Prostate gland (tissue), 2 donors: ENCODE measurements around the gene SAMD4A.

ENCODE experiments used
- CTCF ChIP-seq, 4 experiments: fragments of 200-600 bp in 2 of 4; fragments of 450-650 bp in 2 of 4; sonication (generic) in 2 of 4; IDR thresholded peaks; 1 replicate in 3 of 4; 2 replicates in 1 of 4; pipeline ENCODE4 v1.5.1; 2016 to 2019; ENCODE audit warnings: antibody characterized with exemption in 4 of 4, mild to moderate bottlenecking in 2 of 4, moderate library complexity in 2 of 4
- POLR2A ChIP-seq: fragments of 450-650 bp; IDR thresholded peaks from one replicate; pipeline ENCODE4 v1.6.1; 2016; ENCODE audit warnings: antibody characterized with exemption, mild to moderate bottlenecking
- POLR2AphosphoS5 ChIP-seq: sonication (generic); formaldehyde crosslinking; IDR thresholded peaks from one replicate; pipeline ENCODE4 v1.6.1; 2017; ENCODE audit warnings: antibody characterized with exemption

DNA sequence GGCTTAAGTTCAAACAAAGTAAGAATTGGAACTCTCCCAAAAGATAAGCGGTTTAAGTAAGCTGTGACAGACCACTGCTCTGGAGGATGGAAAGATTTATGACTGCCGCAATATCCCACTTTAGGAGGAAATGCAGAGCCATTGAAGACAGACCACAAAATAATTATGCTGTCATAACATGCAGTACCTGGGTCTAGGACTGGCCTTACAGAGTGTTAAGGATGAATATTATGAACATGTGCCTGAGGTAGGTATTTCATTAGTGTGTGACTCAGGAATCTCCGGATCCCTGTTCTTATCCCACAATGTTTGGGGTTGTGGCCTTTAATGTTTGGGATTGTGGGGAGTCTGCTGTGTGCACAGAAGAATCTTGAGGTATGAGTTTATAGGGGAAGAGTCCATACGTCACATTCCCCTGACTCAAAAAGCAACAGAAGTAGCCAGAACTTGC, 114.9 kb downstream of the SAMD4A start:
- TF ChIP-seq CTCF (IDR thresholded peaks at IDR 0.05) (no peak), POLR2AphosphoS5 (no peak), POLR2A (no peak)
